ENCODE results near the gene RAPSN.

GRCh38 chr11:47437746-47438418 is 11.1 kb downstream of the RAPSN start:
- TF ChIP-seq CTCF (IDR thresholded peaks at IDR 0.05; ENCODE audit: low read depth, low read length, poor library complexity, severe bottlenecking) (no peak), EZH2phosphoT487 (IDR thresholded peaks at IDR 0.05; ENCODE audit: borderline replicate concordance, low read length) (no peak)
